MM.1S (cell line): ENCODE data around the gene CXCL11.

Source experiments
- DNase-seq: peaks from one replicate; pipeline ENCODE4 v3.0.0-alpha.2; 2015
- H2AFZ ChIP-seq: fragments of 300-600 bp; sonication (generic); 2 replicates; pipeline ENCODE4 v1.6.0; 2016; ENCODE audit warnings: antibody characterized with exemption, low read length
- H3F3A ChIP-seq: fragments of 300-600 bp; sonication (generic); 2 replicates; pipeline ENCODE4 v1.6.1; 2016; ENCODE audit warnings: mild to moderate bottlenecking, antibody characterized with exemption, low read length, moderate library complexity, mixed read lengths; ENCODE audit not compliant: insufficient read depth
- H3K27ac ChIP-seq: fragments of 300-600 bp; sonication (generic); 2 replicates; pipeline ENCODE4 v1.5.1; 2016; ENCODE audit warnings: mild to moderate bottlenecking, low read length
- H3K27me3 ChIP-seq: fragments of 300-600 bp; sonication (generic); replicated peaks from 2 replicates; pipeline ENCODE4 v1.6.0; 2016; ENCODE audit warnings: low read length; ENCODE audit not compliant: insufficient read depth
- H3K36me3 ChIP-seq: fragments of 300-600 bp; sonication (generic); replicated peaks from 2 replicates; pipeline ENCODE4 v1.6.1; 2016; ENCODE audit warnings: mild to moderate bottlenecking, low read length, mixed read lengths; ENCODE audit not compliant: insufficient read depth
- H3K4me1 ChIP-seq: fragments of 300-600 bp; sonication (generic); 2 replicates; pipeline ENCODE4 v1.6.1; 2016; ENCODE audit warnings: low read length, mixed read lengths
- H3K4me2 ChIP-seq: fragments of 300-600 bp; sonication (generic); 2 replicates; pipeline ENCODE4 v1.6.0; 2016; ENCODE audit warnings: low read depth, low read length
- H3K4me3 ChIP-seq: fragments of 300-600 bp; sonication (generic); 2 replicates; pipeline ENCODE4 v1.5.1; 2016; ENCODE audit warnings: low read length, mixed read lengths
- H3K79me2 ChIP-seq: fragments of 300-600 bp; sonication (generic); 2 replicates; pipeline ENCODE4 v1.6.1; 2016; ENCODE audit warnings: mixed run types, low read length, mixed read lengths
- H3K9ac ChIP-seq: fragments of 300-600 bp; sonication (generic); 2 replicates; pipeline ENCODE4 v1.6.1; 2016; ENCODE audit warnings: low read length, mixed read lengths
- H3K9me2 ChIP-seq: fragments of 300-600 bp; sonication (generic); replicated peaks from 2 replicates; pipeline ENCODE4 v1.6.1; 2016; ENCODE audit warnings: mild to moderate bottlenecking, low read length, mixed read lengths; ENCODE audit not compliant: insufficient read depth
- H3K9me3 ChIP-seq: fragments of 300-600 bp; sonication (generic); replicated peaks from 2 replicates; pipeline ENCODE4 v1.6.1; 2016; ENCODE audit warnings: mild to moderate bottlenecking, low read length, mixed read lengths; ENCODE audit not compliant: insufficient read depth
- H4K20me1 ChIP-seq: fragments of 300-600 bp; sonication (generic); 2 replicates; pipeline ENCODE4 v1.6.1; 2016; ENCODE audit warnings: mild to moderate bottlenecking, low read length, moderate library complexity, mixed read lengths; ENCODE audit not compliant: insufficient read depth
- CTCF ChIP-seq: fragments of 300-600 bp; sonication (generic); IDR thresholded peaks from 2 replicates; pipeline ENCODE4 v1.5.1; 2016; ENCODE audit warnings: antibody characterized with exemption, low read length, mixed read lengths
- EZH2 ChIP-seq: fragments of 300-600 bp; sonication (generic); optimal IDR thresholded peaks from 2 replicates; pipeline ENCODE3; 2017; ENCODE audit warnings: low read depth, mild to moderate bottlenecking, antibody characterized with exemption, low read length, mixed read lengths
- EZH2phosphoT487 ChIP-seq: fragments of 300-600 bp; sonication (generic); IDR thresholded peaks from 2 replicates; pipeline ENCODE4 v1.6.1; 2018; ENCODE audit warnings: antibody characterized with exemption, low read length

CXCL11 gene

DNA sequence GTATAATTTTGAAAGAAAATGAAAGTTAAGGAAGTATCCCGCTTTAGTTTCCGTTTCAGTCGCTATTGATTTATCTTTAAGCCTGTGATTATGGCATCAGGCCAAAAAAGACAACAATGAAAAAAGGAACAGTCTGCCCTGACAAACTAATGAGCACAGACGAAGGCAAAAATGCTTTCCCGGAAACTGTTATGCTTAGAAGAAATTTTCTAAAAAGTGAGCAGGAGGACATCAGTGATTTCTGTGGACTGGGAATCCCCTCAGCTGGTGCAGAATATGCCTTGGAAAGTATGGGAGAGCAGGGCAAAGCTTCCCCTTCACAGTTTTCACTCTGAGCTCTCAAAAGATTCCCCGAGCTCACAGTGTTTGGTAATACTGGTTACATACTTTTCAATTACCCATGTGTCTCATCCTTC is 7.5 kb downstream of the CXCL11 start:
- no peak overlapping the region for H3K27ac ChIP-seq
- H3K4me1 ChIP-seq = peaks cover 23% of the 10 kb centered on the region

GRCh38 chr4:76024065-76024464 is 11.8 kb downstream of the CXCL11 start:
- H3K27me3 ChIP-seq = no peaks in the 10 kb centered on the region
- H3K79me2 ChIP-seq = no peaks in the 10 kb centered on the region
- H3K4me3 ChIP-seq = no peak overlapping the region
- TF ChIP-seq EZH2 (no peak), EZH2phosphoT487 (no peak), CTCF (no peak)
- H2AFZ ChIP-seq = no peak overlapping the region
- H3K4me1 ChIP-seq = peaks cover 21% of the 10 kb centered on the region
- no peaks in the 10 kb centered on the region for H3K36me3 ChIP-seq
- H3K9me2 ChIP-seq = no peaks in the 10 kb centered on the region
- no peak overlapping the region; the same call in 1 of the 2 replicates for H3K4me2 ChIP-seq
- no peaks in the 10 kb centered on the region for H3F3A ChIP-seq
- H3K27ac ChIP-seq = no peak overlapping the region
- H3K9ac ChIP-seq = no peak overlapping the region
- H4K20me1 ChIP-seq = no peaks in the 10 kb centered on the region
- no peak for DNase-seq
- no peaks in the 10 kb centered on the region for H3K9me3 ChIP-seq

More for the DNA sequence above, 7.5 kb downstream of the CXCL11 start:
- Histone ChIP-seq H3F3A (peaks cover 5% of the 10 kb centered on the region; the same call in 1 of the 2 replicates), H2AFZ (no peak overlapping the region), H3K9me2 (no peaks in the 10 kb centered on the region), H3K4me2 (no peak overlapping the region), H3K27me3 (no peaks in the 10 kb centered on the region), H3K79me2 (no peaks in the 10 kb centered on the region), H3K9ac (no peak overlapping the region), H4K20me1 (no peaks in the 10 kb centered on the region), H3K36me3 (no peaks in the 10 kb centered on the region), H3K9me3 (no peaks in the 10 kb centered on the region), H3K4me3 (no peak overlapping the region)
- no peak for DNase-seq
- no peak for TF ChIP-seq CTCF
- TF ChIP-seq EZH2 = no peak
- TF ChIP-seq EZH2phosphoT487 = no peak

- Histone ChIP-seq H3K79me2 (no peaks in the 10 kb centered on the region), H2AFZ (no peak within 1 kb of the TSS), H3K27me3 (no peaks in the 10 kb centered on the region), H3F3A (no peaks in the 10 kb centered on the region), H3K4me1 (peaks cover 16% of the 10 kb centered on the region), H4K20me1 (no peaks in the 10 kb centered on the region), H3K27ac (no peak within 1 kb of the TSS), H3K4me3 (no peak within 1 kb of the TSS), H3K36me3 (no peaks in the 10 kb centered on the region), H3K9me2 (no peaks in the 10 kb centered on the region), H3K9ac (no peak within 1 kb of the TSS), H3K4me2 (no peak within 1 kb of the TSS; the same call in 1 of the 2 replicates), H3K9me3 (no peaks in the 10 kb centered on the region)
- TF ChIP-seq CTCF (no peak), EZH2phosphoT487 (no peak), EZH2 (no peak)
- peak; percentile 50 for DNase-seq
Observed at GRCh38 chr4:76023389-76023788, 12.5 kb downstream of the CXCL11 start, which contains the start of gene CXCL10. TSS of gene CXCL10 (minus strand) at chr4:76023497. CDS start at chr4:76023431, 66 bp downstream.
